ENCODE results near the gene CTNNBL1. TPM values are rescaled to one million over a fixed set of nuclear protein-coding genes. Genes with fewer than 3 reads are reported as not detected.
A peak's percentile ranks its signal among the peaks of the same experiment; 100 is the strongest.

The CTNNBL1 gene
- total and polyA plus RNA-seq, 7 donors, result 26.7 to 44.0 (median 37.9) TPM

DNA sequence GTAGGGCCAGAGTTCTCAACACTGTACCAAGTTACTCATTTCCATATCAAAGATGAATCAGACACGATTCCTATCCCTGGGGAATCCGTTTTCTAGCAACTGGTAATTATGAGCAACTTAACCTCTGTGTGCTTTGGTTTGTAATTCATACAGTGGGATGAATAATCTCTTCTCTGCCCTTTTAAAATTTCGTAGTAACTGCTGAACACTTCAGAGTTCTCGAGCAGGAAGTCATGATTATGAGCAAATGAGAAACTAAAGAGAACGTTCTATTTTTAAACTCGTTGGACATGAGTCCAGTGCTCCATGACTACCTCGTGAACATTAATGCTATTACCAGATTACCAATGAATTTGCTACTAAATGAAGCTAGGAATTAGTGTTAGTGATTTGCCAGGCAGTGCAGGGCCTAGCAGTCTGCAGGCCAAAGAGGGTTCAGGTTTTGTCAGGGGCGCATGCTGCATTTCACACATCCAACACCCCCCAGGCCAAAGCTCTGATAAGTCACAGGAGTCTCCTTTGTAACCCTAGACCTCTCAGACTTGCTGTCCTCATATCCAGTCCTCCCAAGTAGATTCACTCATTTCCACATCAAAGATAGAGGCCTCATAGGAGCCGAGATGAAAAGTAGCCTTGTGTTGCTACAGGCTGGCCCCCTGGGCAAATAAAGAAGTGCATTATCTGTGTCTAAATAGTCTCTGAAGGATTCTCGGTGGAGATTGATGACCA, 163.3 kb downstream of the CTNNBL1 start:
- H3K9me3 ChIP-seq, result no peaks in the 10 kb centered on the region
- TF ChIP-seq, protein P1, sequence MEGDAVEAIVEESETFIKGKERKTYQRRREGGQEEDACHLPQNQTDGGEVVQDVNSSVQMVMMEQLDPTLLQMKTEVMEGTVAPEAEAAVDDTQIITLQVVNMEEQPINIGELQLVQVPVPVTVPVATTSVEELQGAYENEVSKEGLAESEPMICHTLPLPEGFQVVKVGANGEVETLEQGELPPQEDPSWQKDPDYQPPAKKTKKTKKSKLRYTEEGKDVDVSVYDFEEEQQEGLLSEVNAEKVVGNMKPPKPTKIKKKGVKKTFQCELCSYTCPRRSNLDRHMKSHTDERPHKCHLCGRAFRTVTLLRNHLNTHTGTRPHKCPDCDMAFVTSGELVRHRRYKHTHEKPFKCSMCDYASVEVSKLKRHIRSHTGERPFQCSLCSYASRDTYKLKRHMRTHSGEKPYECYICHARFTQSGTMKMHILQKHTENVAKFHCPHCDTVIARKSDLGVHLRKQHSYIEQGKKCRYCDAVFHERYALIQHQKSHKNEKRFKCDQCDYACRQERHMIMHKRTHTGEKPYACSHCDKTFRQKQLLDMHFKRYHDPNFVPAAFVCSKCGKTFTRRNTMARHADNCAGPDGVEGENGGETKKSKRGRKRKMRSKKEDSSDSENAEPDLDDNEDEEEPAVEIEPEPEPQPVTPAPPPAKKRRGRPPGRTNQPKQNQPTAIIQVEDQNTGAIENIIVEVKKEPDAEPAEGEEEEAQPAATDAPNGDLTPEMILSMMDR (IDR thresholded peaks at IDR 0.05), result no peak
- WGBS, 3 donors, result 51 to 78% (median 61%) methylated on average over 10 of the region's 10 CpGs
- H3K4me1 ChIP-seq, result no peaks in the 10 kb centered on the region
- H3K4me3 ChIP-seq, result no peak overlapping the region
- no peak for DNase-seq
- ATAC-seq, result peak in 3 of 4 donors; percentile 38 to 57 (median 54)
- H3K27ac ChIP-seq, result no peak overlapping the region
- no peaks in the 10 kb centered on the region for H3K27me3 ChIP-seq (ENCODE audit: insufficient read depth in 3 of 3, low read length in 2 of 3)
- intact Hi-C loops (cut with DNase I), result no loop called here
- H3K36me3 ChIP-seq (ENCODE audit: insufficient read depth in 1 of 2, low read depth in 1 of 2), result peaks cover 0 to 46% of the 10 kb centered on the region in 2 donors

DNA sequence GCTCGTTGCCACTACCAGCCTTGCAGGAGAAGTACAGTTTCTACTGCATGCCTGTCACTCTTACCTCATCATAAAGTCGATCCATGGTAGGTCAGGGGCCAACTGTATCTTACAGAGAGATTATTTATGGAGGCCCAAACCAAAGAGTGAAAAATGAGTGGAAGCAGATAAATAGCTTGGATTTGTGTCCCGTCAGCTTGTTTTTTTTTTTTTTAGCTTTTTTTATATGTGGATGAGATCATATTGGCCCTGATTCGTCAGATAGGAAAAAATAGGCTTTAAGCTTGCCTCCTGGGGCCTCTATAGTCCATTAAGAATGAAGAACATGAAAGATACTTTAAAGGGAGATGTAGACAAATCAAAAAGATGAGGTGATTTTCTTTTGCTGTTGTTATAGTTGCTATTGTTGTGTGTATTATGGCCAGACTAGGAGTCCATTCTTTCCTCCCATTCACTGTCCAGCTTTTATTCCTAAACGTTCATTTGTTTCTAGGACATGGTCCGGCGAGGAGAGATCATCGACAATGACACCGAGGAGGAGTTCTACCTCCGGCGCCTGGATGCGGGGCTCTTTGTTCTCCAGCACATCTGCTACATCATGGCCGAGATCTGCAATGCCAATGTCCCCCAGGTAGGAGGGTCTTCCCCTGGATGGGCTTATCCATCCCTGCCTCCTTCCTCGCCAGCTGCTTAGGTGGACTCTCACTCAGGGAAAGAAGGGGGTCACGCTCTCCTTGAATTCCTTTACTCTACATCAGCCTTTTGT, 165.8 kb downstream of the CTNNBL1 start:
- no peaks in the 10 kb centered on the region for H3K9me3 ChIP-seq
- WGBS, 3 donors, result 94 to 95% (median 95%) methylated on average over 15 of the region's 15 CpGs
- no peak overlapping the region for H3K27ac ChIP-seq
- TF ChIP-seq, protein P1 (IDR thresholded peaks at IDR 0.05), result no peak
- H3K4me3 ChIP-seq, result no peak overlapping the region
- ATAC-seq, result no peak
- no peak for DNase-seq
- no peaks in the 10 kb centered on the region for H3K27me3 ChIP-seq (ENCODE audit: insufficient read depth in 3 of 3, low read length in 2 of 3)
- H3K4me1 ChIP-seq, result no peaks in the 10 kb centered on the region
- peaks cover 0 to 36% of the 10 kb centered on the region in 2 donors for H3K36me3 ChIP-seq (ENCODE audit: insufficient read depth in 1 of 2, low read depth in 1 of 2)
- intact Hi-C loops (cut with DNase I), result no loop called here

DNA sequence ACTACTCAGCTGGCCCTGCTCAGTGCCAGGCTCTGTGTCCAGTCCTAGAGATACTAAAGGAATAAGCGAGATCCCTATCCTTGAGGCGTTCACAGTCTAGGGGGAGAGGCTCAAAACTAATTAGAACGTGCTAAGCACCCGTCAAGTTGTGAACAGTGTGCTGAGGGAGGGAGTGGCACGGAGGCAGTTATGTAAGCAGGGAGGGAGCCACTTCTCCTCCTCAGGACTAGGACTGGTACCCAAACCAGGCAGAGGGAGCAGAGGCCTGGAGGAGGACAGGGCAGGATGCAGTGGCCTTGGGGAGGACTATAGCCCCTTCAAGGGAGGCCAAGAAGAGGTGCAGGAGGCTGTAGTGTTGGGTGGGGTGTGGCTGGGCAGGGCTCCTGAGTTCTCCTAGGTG, 169.5 kb downstream of the CTNNBL1 start:
- DNase-seq, result no peak
- intact Hi-C loops (cut with DNase I), result no loop called here
- no peak overlapping the region for H3K27ac ChIP-seq
- no peaks in the 10 kb centered on the region for H3K4me1 ChIP-seq
- no peak for ATAC-seq
- H3K27me3 ChIP-seq (ENCODE audit: insufficient read depth in 3 of 3, low read length in 2 of 3), result no peaks in the 10 kb centered on the region
- peaks cover 0 to 47% of the 10 kb centered on the region in 2 donors for H3K36me3 ChIP-seq (ENCODE audit: insufficient read depth in 1 of 2, low read depth in 1 of 2)
- TF ChIP-seq, protein P1 (IDR thresholded peaks at IDR 0.05), result no peak
- H3K4me3 ChIP-seq, result no peak overlapping the region
- WGBS, 3 donors, result 93 to 98% (median 95%) methylated on average over 5 of the region's 5 CpGs
- H3K9me3 ChIP-seq, result no peaks in the 10 kb centered on the region

DNA sequence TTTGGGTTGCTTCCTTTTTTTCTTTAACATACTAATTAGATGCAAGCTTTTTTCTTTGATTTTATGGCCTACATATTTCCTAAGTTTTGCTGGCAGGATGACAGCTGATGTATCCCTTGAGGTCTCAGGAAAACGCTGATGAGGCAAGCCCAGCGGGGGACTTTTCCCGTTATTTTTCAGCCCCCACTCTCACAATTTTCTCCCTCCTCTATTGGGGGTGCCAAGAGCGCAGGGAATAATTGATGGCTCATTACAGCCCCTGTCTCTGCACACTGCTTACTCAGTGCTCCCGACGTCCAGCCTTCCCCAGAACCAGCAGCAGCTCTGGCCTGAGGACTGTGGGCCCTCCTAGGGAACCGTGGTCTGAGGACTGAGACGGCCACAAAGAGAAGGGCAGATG, 170.5 kb downstream of the CTNNBL1 start:
- peaks cover 0 to 51% of the 10 kb centered on the region in 2 donors for H3K36me3 ChIP-seq (ENCODE audit: insufficient read depth in 1 of 2, low read depth in 1 of 2)
- WGBS, 3 donors, result 58 to 74% (median 63%) methylated on average over 8 of the region's 8 CpGs
- intact Hi-C loops (cut with DNase I), result no loop called here

More for the DNA sequence above, 170.5 kb downstream of the CTNNBL1 start:
- no peaks in the 10 kb centered on the region for H3K4me1 ChIP-seq
- no peaks in the 10 kb centered on the region for H3K27me3 ChIP-seq (ENCODE audit: insufficient read depth in 3 of 3, low read length in 2 of 3)
- H3K27ac ChIP-seq, result no peak overlapping the region
- no peaks in the 10 kb centered on the region for H3K9me3 ChIP-seq
- ATAC-seq (no peak), DNase-seq (no peak)
- TF ChIP-seq, protein P1 (IDR thresholded peaks at IDR 0.05), result no peak
- no peak overlapping the region for H3K4me3 ChIP-seq
